ENCODE results near the gene PLEK.

DNA sequence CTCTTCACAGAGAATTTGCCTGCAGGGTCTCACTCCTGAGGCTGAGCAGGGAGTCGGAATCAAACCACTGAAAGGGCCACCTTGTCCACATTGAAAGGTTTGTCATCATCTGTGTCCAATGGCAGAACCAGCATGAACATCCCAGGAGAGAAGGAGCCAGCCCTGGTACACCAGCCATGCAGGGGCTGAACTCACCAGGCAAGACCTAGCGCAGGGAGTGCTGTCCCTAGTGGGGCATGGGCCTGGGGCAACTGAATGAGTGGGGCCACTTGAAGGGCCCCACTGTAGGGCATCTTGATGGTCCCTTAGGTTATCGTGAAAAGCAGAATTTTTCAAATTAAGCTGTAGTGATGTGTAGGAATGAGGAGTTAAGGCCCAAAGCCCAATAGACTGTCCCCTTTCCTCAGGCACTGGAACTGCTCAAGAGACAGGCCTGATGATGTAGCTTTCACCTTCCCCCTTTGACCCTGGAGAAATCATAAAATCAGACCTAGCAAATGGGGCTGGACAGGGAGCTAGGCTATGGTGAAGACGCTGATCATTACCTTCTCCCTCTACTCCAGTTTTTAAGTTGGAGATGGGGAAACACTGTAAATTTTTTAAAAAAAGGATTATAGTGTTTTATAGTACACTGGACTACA, 8.4 kb upstream of the PLEK start:
- TF ChIP-seq ZFP69B (tag by site-specific recombination; IDR thresholded peaks at IDR 0.05) = no peak
- TF ChIP-seq, protein P1, sequence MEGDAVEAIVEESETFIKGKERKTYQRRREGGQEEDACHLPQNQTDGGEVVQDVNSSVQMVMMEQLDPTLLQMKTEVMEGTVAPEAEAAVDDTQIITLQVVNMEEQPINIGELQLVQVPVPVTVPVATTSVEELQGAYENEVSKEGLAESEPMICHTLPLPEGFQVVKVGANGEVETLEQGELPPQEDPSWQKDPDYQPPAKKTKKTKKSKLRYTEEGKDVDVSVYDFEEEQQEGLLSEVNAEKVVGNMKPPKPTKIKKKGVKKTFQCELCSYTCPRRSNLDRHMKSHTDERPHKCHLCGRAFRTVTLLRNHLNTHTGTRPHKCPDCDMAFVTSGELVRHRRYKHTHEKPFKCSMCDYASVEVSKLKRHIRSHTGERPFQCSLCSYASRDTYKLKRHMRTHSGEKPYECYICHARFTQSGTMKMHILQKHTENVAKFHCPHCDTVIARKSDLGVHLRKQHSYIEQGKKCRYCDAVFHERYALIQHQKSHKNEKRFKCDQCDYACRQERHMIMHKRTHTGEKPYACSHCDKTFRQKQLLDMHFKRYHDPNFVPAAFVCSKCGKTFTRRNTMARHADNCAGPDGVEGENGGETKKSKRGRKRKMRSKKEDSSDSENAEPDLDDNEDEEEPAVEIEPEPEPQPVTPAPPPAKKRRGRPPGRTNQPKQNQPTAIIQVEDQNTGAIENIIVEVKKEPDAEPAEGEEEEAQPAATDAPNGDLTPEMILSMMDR (tag by site-specific recombination; IDR thresholded peaks at IDR 0.05) = no peak
- TF ChIP-seq KLF16 (tag by site-specific recombination; IDR thresholded peaks at IDR 0.05) = no peak
- TF ChIP-seq ZNF121 (tag by site-specific recombination; IDR thresholded peaks at IDR 0.05) = no peak
- TF ChIP-seq ZNF701 (tag by site-specific recombination; IDR thresholded peaks at IDR 0.05) = no peak
- TF ChIP-seq ZNF140 (tag by site-specific recombination; IDR thresholded peaks at IDR 0.05) = no peak
- TF ChIP-seq ZNF239 (tag by site-specific recombination; IDR thresholded peaks at IDR 0.05) = no peak
- no peak for TF ChIP-seq ZNF302 (tag by site-specific recombination; IDR thresholded peaks at IDR 0.05; ENCODE audit: low read depth)
- no peak for TF ChIP-seq ZNF677 (tag by site-specific recombination; IDR thresholded peaks at IDR 0.05)

Data from HEK293 (cell line).